GM12891 (cell line): ENCODE data around the gene MLXIP.

Source experiments
- POLR2A ChIP-seq: IDR thresholded peaks from 2 replicates; pipeline ENCODE4 v1.6.1; 2011; ENCODE audit warnings: low read depth, low read length, control low read depth
- TAF1 ChIP-seq: IDR thresholded peaks from 2 replicates; pipeline ENCODE4 v1.6.1; 2011; ENCODE audit warnings: low read depth, low read length, control low read depth

GRCh38 chr12:122043476-122043875, 35.1 kb upstream of the MLXIP start:
- no peak for TF ChIP-seq TAF1
- no peak for TF ChIP-seq POLR2A
